CD4-positive, CD25-positive, alpha-beta regulatory T cell (primary cell): Measurements from ENCODE around the gene USH1C. TPM values are rescaled to one million over a fixed set of nuclear protein-coding genes. Genes with fewer than 3 reads are reported as not detected.

Experiments used
- polyA plus RNA-seq, 4 donors: library from polyadenylated mRNA; unstranded; fragments of 300-500 nt; fragmentation: Illumina TruSeq; gene quantifications; one replicate each; pipeline ENCODE4 v1.2.3, GENCODE V29; 2021
- total RNA-seq: library from RNA; stranded (reverse); gene quantifications from one replicate; pipeline ENCODE4 v1.2.3, GENCODE V29; 2022

Gene USH1C
- total and polyA plus RNA-seq, 5 donors from 2014 or later, result not detected

Other genes with a start within 250 kb of the USH1C start
- gene NCR3LG1, start 192.6 kb downstream of the USH1C start, total RNA-seq, result 0.69 TPM
- under 1 TPM in 1 of 4 donors, not detected in 3; 0.12 TPM for gene NCR3LG1, start 192.6 kb downstream of the USH1C start, polyA plus RNA-seq
- not detected for gene KCNJ11, start 155.8 kb downstream of the USH1C start, total RNA-seq
- not detected for gene KCNJ11, start 155.8 kb downstream of the USH1C start, polyA plus RNA-seq
- gene ABCC8, start 67.6 kb downstream of the USH1C start, total RNA-seq, result not detected
- not detected for gene ABCC8, start 67.6 kb downstream of the USH1C start, polyA plus RNA-seq
- gene OTOG, start 2.8 kb upstream of the USH1C start, total RNA-seq, result not detected
- gene OTOG, start 2.8 kb upstream of the USH1C start, polyA plus RNA-seq, result not detected
- not detected for gene MYOD1, start 175.2 kb upstream of the USH1C start, total RNA-seq
- gene MYOD1, start 175.2 kb upstream of the USH1C start, polyA plus RNA-seq, result not detected
- not detected for gene KCNC1, start 190.4 kb upstream of the USH1C start, total RNA-seq
- 1 to 10 TPM in 1 of 4 donors, under 1 TPM in 2, not detected in 1; 0.22 to 1.2 (median 0.47) TPM for gene KCNC1, start 190.4 kb upstream of the USH1C start, polyA plus RNA-seq